Measurements from ENCODE around the gene GNB1. TPM values are rescaled to one million over a fixed set of nuclear protein-coding genes. Genes with fewer than 3 reads are reported as not detected.

The GNB1 gene
- total and polyA plus RNA-seq, 2 of the 4 experiments (the other 2 are of a cell fraction), result 73.5 to 371 TPM

GRCh38 chr1:1760715-1761114 is 130.2 kb downstream of the GNB1 start:
- POLR2A ChIA-PET (ENCODE audit: unreplicated experiment), result no interaction called here
- Histone ChIP-seq H4K91ac (ENCODE audit: insufficient read depth, low read depth, low read length) (no peak overlapping the region), H3K18ac (ENCODE audit: low read depth, low read length) (no peak overlapping the region), H3K4ac (ENCODE audit: low read depth, low read length) (no peak overlapping the region), H4K5ac (ENCODE audit: low read depth, low read length) (no peak overlapping the region), H2AFZ (replicated peaks; ENCODE audit: low read length, poor library complexity) (no peak overlapping the region), H3K23ac (ENCODE audit: low read depth, low read length) (no peak overlapping the region), H2AK5ac (ENCODE audit: low read depth, low read length) (no peak overlapping the region), H3K36me3 (ENCODE audit: control insufficient read depth, insufficient read depth, low read length) (peaks cover 60% of the 10 kb centered on the region), H3K9me1 (ENCODE audit: insufficient read depth, low read length) (no peaks in the 10 kb centered on the region; the same call in 1 of the 2 replicates), H3K27ac (ENCODE audit: insufficient read depth, low read length) (no peak overlapping the region), H2BK120ac (ENCODE audit: low read depth, low read length) (no peak overlapping the region), H4K20me1 (ENCODE audit: insufficient read depth, low read length) (peaks cover 16% of the 10 kb centered on the region), H3K27me3 (ENCODE audit: control insufficient read depth, insufficient read depth, low read length) (no peaks in the 10 kb centered on the region), H4K8ac (ENCODE audit: low read depth in 2 of 2, low read length in 2 of 2) (no peak overlapping the region), H2BK5ac (ENCODE audit: low read depth, low read length, poor library complexity, severe bottlenecking) (no peak overlapping the region), H2AK9ac (replicated peaks; ENCODE audit: low read depth, low read length, poor library complexity) (no peak overlapping the region), H2BK15ac (ENCODE audit: low read depth, low read length) (no peak overlapping the region), H3K79me1 (ENCODE audit: low read depth in 1 of 2, low read length in 2 of 2) (peaks cover 12 to 46% of the 10 kb centered on the region in 2 experiments), H3K14ac (replicated peaks; ENCODE audit: low read depth, low read length) (no peak overlapping the region), H2BK20ac (ENCODE audit: low read depth, low read length) (no peak overlapping the region), H3K9ac (ENCODE audit: low read depth, low read length) (no peak overlapping the region), H3K4me2 (ENCODE audit: low read depth, low read length) (no peak overlapping the region), H3K4me3 (ENCODE audit: insufficient read depth, low read depth, low read length) (no peak overlapping the region), H3K56ac (ENCODE audit: extremely low read depth, insufficient read depth, low read length) (no peak overlapping the region), H3K4me1 (ENCODE audit: control insufficient read depth, insufficient read depth, low read length) (no peaks in the 10 kb centered on the region), H3K9me3 (ENCODE audit: control insufficient read depth, insufficient read depth, low read length) (no peaks in the 10 kb centered on the region)
- no TSS peak for BruUV-seq (replicated peaks)
- in situ Hi-C loops (cut with MboI; ENCODE audit: low sequenced_read_pairs) (no loop called here), dilution Hi-C loops (cut with HindIII; ENCODE audit: low sequenced_read_pairs, unreplicated experiment) (no loop called here), intact Hi-C loops (cut with micrococcal nuclease) (no loop called here)
- CTCF ChIA-PET, result no interaction called here
- WGBS, 2 experiments (ENCODE audit: extremely low coverage in 2 of 2, insufficient read length in 1 of 2), result 92% methylated on average over 5 of the region's 10 CpGs; no CpG with 5 or more reads in 1 of the 2 experiments
- TF ChIP-seq ELK1 (IDR thresholded peaks at IDR 0.05; ENCODE audit: borderline replicate concordance, low read depth, low read length) (no peak), CTCF (conservative IDR thresholded peaks at IDR 0.05; ENCODE audit: low read depth, low read length) (no peak), FOS (IDR thresholded peaks at IDR 0.05; ENCODE audit: low read depth, low read length) (no peak), RAD21 (IDR thresholded peaks at IDR 0.05; ENCODE audit: low read length) (no peak)
- DNase-seq (no peak), ATAC-seq (ENCODE audit: low read depth) (no peak)

Measured in IMR-90 (cell line).